Liver (tissue), 9 donors: ENCODE results near the gene NIPAL1. TPM values are rescaled to one million over a fixed set of nuclear protein-coding genes. Genes with fewer than 3 reads are reported as not detected.
A peak's percentile ranks its signal among the peaks of the same experiment; 100 is the strongest.
"Not testable (repeated sequence)": the region's sequence is repeated elsewhere in the genome, so short reads cannot be mapped to it uniquely, and the experiment has no call there.

ENCODE experiments used
- DNase-seq: peaks from one replicate; pipeline ENCODE4 v3.0.0-alpha.2; 2017; ENCODE audit warnings: low spot score
- H3K27ac ChIP-seq, 2 donors: one replicate each; pipeline ENCODE4 v1.7.0; 2013; ENCODE audit warnings: inconsistent platforms in 2 of 2, low read length in 2 of 2, control low read depth in 1 of 2, low read depth in 1 of 2, mild to moderate bottlenecking in 1 of 2
- H3K27me3 ChIP-seq, 4 donors: one replicate each; pipeline versions ENCODE4 v1.6.1 to v1.7.0; 2013; ENCODE audit warnings: low read length in 3 of 4, inconsistent platforms in 1 of 4, mild to moderate bottlenecking in 1 of 4, moderate library complexity in 1 of 4; ENCODE audit not compliant: control insufficient read depth in 4 of 4, insufficient read depth in 4 of 4
- H3K36me3 ChIP-seq, 4 donors: one replicate each; pipeline versions ENCODE4 v1.6.1 to v1.7.0; 2013; ENCODE audit warnings: low read length in 3 of 4, mild to moderate bottlenecking in 3 of 4, low read depth in 1 of 4, moderate library complexity in 1 of 4; ENCODE audit not compliant: control insufficient read depth in 4 of 4, insufficient read depth in 3 of 4
- H3K4me1 ChIP-seq, 4 donors: one replicate each; pipeline versions ENCODE4 v1.6.1 to v1.7.0; 2013; ENCODE audit warnings: low read length in 3 of 4, mild to moderate bottlenecking in 3 of 4, moderate library complexity in 1 of 4; ENCODE audit not compliant: control insufficient read depth in 4 of 4, insufficient read depth in 4 of 4
- H3K4me3 ChIP-seq, 3 donors: one replicate each; pipeline versions ENCODE4 v1.6.1 to v1.7.0; 2013; ENCODE audit warnings: low read length in 3 of 3, control low read depth in 1 of 3, low read depth in 1 of 3, mild to moderate bottlenecking in 1 of 3
- H3K9ac ChIP-seq, 2 donors: one replicate each; pipeline ENCODE4 v1.7.0; 2013; ENCODE audit warnings: low read length in 2 of 2, mild to moderate bottlenecking in 2 of 2, moderate library complexity in 2 of 2, control low read depth in 1 of 2, low read depth in 1 of 2
- H3K9me3 ChIP-seq, 4 donors: one replicate each; pipeline versions ENCODE4 v1.6.1 to v1.7.0; 2013; ENCODE audit warnings: low read length in 3 of 4; ENCODE audit not compliant: control insufficient read depth in 4 of 4
- FOXA1 ChIP-seq: IDR thresholded peaks from 2 replicates; pipeline ENCODE4 v1.6.1; 2016; ENCODE audit warnings: antibody characterized with exemption
- FOXA2 ChIP-seq: IDR thresholded peaks from 2 replicates; pipeline ENCODE4 v1.6.1; 2016; ENCODE audit warnings: antibody characterized with exemption
- GABPA ChIP-seq, 2 donors: IDR thresholded peaks in 1 of 2; conservative IDR thresholded peaks in 1 of 2; 2 replicates each; pipeline ENCODE4 v1.6.1; 2016; ENCODE audit warnings: antibody characterized with exemption in 2 of 2, mild to moderate bottlenecking in 1 of 2, moderate library complexity in 1 of 2
- HNF4A ChIP-seq, 2 donors: conservative IDR thresholded peaks; 2 replicates each; pipeline ENCODE4 v1.6.1; 2016; ENCODE audit warnings: antibody characterized with exemption in 2 of 2, mild to moderate bottlenecking in 2 of 2
- HNF4G ChIP-seq: IDR thresholded peaks from 2 replicates; pipeline ENCODE4 v1.6.1; 2016; ENCODE audit warnings: antibody characterized with exemption
- JUND ChIP-seq, 2 donors: IDR thresholded peaks; 2 replicates each; pipeline ENCODE4 v1.6.1; 2016; ENCODE audit warnings: antibody characterized with exemption in 2 of 2
- NR2F2 ChIP-seq: IDR thresholded peaks from 2 replicates; pipeline ENCODE4 v1.6.1; 2016; ENCODE audit warnings: antibody characterized with exemption
- RAD21 ChIP-seq, 2 donors: IDR thresholded peaks; 2 replicates each; pipeline ENCODE4 v1.6.1; 2016; ENCODE audit warnings: antibody characterized with exemption in 2 of 2, mild to moderate bottlenecking in 2 of 2
- RXRA ChIP-seq, 2 donors: IDR thresholded peaks; 2 replicates each; pipeline ENCODE4 v1.6.1; 2017 to 2018; ENCODE audit warnings: antibody characterized with exemption in 2 of 2, mild to moderate bottlenecking in 1 of 2
- SP1 ChIP-seq: IDR thresholded peaks from 2 replicates; pipeline ENCODE4 v1.6.1; 2018; ENCODE audit warnings: antibody characterized with exemption, mild to moderate bottlenecking
- TAF1 ChIP-seq: conservative IDR thresholded peaks from 2 replicates; pipeline ENCODE4 v1.6.1; 2016; ENCODE audit warnings: antibody characterized with exemption, mild to moderate bottlenecking
- YY1 ChIP-seq: IDR thresholded peaks from 2 replicates; pipeline ENCODE4 v1.6.1; 2016; ENCODE audit warnings: antibody characterized with exemption, mild to moderate bottlenecking
- WGBS: extraction: QIAGEN DNeasy Blood & Tissue Kit; methylation state at CpG from one replicate; pipeline ENCODE4 v1.1.7; 2013; 5-methylcytosine and 5-hydroxymethylcytosine counted together
- polyA plus RNA-seq, 2 donors: library from polyadenylated mRNA; stranded (reverse) in 1 of 2; unstranded in 1 of 2; fragments of 200-250 nt in 1 of 2; fragments of >200 nt in 1 of 2; fragmentation: Nextera tagmentation in 1 of 2; extraction: Ambion mirVana in 1 of 2; gene quantifications; one replicate each; pipeline versions ENCODE4 v1.2.1 to v1.2.3, GENCODE V29; 2013 to 2015
- total RNA-seq, 2 donors: library from RNA; depleted of rRNA; stranded (reverse); fragments of >200 nt; gene quantifications; one replicate each; pipeline ENCODE4 v1.2.3, GENCODE V29; 2014
- TF ChIP-seq, protein P1 (sequence below): fragments of 150-350 bp; IDR thresholded peaks from 2 replicates; pipeline ENCODE4 v1.5.1; 2017; ENCODE audit warnings: improper control_type of control experiment, low read depth, low read length; ENCODE audit not compliant: missing input control
- TF ChIP-seq, protein P2 (sequence below): IDR thresholded peaks from 2 replicates; pipeline ENCODE4 v1.6.1; 2016; ENCODE audit warnings: antibody characterized with exemption
- TF ChIP-seq, protein P3 (sequence below): IDR thresholded peaks from 2 replicates; pipeline ENCODE4 v1.6.1; 2016; ENCODE audit warnings: antibody characterized with exemption
- TF ChIP-seq, protein P4 (sequence below): IDR thresholded peaks from 2 replicates; pipeline ENCODE4 v1.6.1; 2016; ENCODE audit warnings: antibody characterized with exemption
- TF ChIP-seq, protein P5 (sequence below): IDR thresholded peaks from 2 replicates; pipeline ENCODE4 v1.6.1; 2016; ENCODE audit warnings: antibody characterized with exemption, mild to moderate bottlenecking
- donor health status: healthy.
- donor health status: healthy.
- donor health status: healthy.
- donor health status: healthy.
- donor health status: healthy.

Gene NIPAL1
- total and polyA plus RNA-seq, 4 donors, result 2.5 to 10.7 (median 6.1) TPM

DNA sequence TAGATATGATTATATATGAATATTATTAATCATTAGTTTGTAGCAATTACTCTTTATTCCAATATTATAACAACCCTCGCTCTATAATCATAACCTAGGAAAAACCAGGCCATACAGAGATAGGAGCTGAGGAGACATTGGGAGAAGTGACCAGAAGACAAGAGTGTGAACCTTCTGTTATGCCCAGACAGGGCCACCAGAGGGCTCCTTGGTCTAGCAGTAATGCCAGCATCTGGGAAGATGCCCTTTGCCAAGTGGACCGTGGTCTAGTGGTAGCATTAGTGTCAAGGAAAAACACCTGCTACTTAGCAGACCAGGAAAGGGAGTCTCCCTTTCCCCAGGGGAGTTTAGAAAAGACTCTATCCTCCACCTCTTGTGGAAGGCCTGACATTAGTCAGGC, 13.0 kb upstream of the NIPAL1 start:
- H3K27me3 ChIP-seq, H3K27ac ChIP-seq, H3K36me3 ChIP-seq, DNase-seq, H3K9me3 ChIP-seq, H3K4me3 ChIP-seq, H3K9ac ChIP-seq: not testable (repeated sequence)
- peak; percentile 33 to 54 for TF ChIP-seq HNF4A (conservative IDR thresholded peaks at IDR 0.05)
- peak; percentile 80 to 84 for TF ChIP-seq RAD21 (IDR thresholded peaks at IDR 0.05)
- TF ChIP-seq, protein P1, sequence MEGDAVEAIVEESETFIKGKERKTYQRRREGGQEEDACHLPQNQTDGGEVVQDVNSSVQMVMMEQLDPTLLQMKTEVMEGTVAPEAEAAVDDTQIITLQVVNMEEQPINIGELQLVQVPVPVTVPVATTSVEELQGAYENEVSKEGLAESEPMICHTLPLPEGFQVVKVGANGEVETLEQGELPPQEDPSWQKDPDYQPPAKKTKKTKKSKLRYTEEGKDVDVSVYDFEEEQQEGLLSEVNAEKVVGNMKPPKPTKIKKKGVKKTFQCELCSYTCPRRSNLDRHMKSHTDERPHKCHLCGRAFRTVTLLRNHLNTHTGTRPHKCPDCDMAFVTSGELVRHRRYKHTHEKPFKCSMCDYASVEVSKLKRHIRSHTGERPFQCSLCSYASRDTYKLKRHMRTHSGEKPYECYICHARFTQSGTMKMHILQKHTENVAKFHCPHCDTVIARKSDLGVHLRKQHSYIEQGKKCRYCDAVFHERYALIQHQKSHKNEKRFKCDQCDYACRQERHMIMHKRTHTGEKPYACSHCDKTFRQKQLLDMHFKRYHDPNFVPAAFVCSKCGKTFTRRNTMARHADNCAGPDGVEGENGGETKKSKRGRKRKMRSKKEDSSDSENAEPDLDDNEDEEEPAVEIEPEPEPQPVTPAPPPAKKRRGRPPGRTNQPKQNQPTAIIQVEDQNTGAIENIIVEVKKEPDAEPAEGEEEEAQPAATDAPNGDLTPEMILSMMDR, result peak; percentile 53
- WGBS, result 64% methylated on average over 2 of the region's 2 CpGs
- peaks cover 0 to 12% (median 11%) of the 10 kb centered on the region in 4 donors for H3K4me1 ChIP-seq

DNA sequence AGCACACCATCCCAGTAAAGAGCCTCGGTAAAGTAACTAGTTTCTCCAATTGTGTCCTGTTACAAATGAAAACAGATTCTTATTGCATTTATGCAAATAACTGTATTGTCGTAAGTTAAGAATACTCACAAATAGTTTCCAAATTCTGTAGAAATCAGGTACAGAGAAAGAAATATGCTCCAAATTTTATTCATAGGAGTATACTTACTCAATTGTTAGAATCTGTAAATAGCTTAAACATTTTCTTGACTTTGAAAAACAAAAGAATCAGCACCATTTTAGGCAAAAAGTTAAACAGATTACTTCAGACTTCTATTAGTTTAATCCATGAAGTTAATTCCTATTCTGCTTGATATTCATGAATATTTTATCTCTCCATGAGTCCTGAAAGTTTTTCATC, 10.8 kb upstream of the NIPAL1 start:
- H3K36me3 ChIP-seq, result peaks cover 0 to 4% (median 1%) of the 10 kb centered on the region in 4 donors
- no peak overlapping the region for H3K27ac ChIP-seq
- no peaks in the 10 kb centered on the region for H3K27me3 ChIP-seq
- no peak overlapping the region for H3K9ac ChIP-seq
- WGBS, result 95% methylated on average over 2 of the region's 2 CpGs
- H3K9me3 ChIP-seq, result no peaks in the 10 kb centered on the region
- peaks cover 0 to 12% (median 11%) of the 10 kb centered on the region in 4 donors for H3K4me1 ChIP-seq
- TF ChIP-seq, protein P2, sequence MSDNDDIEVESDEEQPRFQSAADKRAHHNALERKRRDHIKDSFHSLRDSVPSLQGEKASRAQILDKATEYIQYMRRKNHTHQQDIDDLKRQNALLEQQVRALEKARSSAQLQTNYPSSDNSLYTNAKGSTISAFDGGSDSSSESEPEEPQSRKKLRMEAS, result no peak
- no peak for TF ChIP-seq JUND (IDR thresholded peaks at IDR 0.05)
- TF ChIP-seq TAF1, result no peak
- TF ChIP-seq HNF4A (conservative IDR thresholded peaks at IDR 0.05), result no peak
- TF ChIP-seq HNF4G, result no peak
- TF ChIP-seq, protein P3, sequence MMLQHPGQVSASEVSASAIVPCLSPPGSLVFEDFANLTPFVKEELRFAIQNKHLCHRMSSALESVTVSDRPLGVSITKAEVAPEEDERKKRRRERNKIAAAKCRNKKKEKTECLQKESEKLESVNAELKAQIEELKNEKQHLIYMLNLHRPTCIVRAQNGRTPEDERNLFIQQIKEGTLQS, result no peak
- TF ChIP-seq YY1, result no peak
- TF ChIP-seq SP1, result no peak
- no peak for TF ChIP-seq FOXA2
- no peak for TF ChIP-seq GABPA (IDR thresholded peaks at IDR 0.05 in 1 of 2, conservative IDR thresholded peaks at IDR 0.05 in 1 of 2)
- no peak for TF ChIP-seq RXRA (IDR thresholded peaks at IDR 0.05)
- no peak for TF ChIP-seq FOXA1
- TF ChIP-seq, protein P4, sequence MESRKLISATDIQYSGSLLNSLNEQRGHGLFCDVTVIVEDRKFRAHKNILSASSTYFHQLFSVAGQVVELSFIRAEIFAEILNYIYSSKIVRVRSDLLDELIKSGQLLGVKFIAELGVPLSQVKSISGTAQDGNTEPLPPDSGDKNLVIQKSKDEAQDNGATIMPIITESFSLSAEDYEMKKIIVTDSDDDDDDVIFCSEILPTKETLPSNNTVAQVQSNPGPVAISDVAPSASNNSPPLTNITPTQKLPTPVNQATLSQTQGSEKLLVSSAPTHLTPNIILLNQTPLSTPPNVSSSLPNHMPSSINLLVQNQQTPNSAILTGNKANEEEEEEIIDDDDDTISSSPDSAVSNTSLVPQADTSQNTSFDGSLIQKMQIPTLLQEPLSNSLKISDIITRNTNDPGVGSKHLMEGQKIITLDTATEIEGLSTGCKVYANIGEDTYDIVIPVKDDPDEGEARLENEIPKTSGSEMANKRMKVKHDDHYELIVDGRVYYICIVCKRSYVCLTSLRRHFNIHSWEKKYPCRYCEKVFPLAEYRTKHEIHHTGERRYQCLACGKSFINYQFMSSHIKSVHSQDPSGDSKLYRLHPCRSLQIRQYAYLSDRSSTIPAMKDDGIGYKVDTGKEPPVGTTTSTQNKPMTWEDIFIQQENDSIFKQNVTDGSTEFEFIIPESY, result no peak
- TF ChIP-seq, protein P5, sequence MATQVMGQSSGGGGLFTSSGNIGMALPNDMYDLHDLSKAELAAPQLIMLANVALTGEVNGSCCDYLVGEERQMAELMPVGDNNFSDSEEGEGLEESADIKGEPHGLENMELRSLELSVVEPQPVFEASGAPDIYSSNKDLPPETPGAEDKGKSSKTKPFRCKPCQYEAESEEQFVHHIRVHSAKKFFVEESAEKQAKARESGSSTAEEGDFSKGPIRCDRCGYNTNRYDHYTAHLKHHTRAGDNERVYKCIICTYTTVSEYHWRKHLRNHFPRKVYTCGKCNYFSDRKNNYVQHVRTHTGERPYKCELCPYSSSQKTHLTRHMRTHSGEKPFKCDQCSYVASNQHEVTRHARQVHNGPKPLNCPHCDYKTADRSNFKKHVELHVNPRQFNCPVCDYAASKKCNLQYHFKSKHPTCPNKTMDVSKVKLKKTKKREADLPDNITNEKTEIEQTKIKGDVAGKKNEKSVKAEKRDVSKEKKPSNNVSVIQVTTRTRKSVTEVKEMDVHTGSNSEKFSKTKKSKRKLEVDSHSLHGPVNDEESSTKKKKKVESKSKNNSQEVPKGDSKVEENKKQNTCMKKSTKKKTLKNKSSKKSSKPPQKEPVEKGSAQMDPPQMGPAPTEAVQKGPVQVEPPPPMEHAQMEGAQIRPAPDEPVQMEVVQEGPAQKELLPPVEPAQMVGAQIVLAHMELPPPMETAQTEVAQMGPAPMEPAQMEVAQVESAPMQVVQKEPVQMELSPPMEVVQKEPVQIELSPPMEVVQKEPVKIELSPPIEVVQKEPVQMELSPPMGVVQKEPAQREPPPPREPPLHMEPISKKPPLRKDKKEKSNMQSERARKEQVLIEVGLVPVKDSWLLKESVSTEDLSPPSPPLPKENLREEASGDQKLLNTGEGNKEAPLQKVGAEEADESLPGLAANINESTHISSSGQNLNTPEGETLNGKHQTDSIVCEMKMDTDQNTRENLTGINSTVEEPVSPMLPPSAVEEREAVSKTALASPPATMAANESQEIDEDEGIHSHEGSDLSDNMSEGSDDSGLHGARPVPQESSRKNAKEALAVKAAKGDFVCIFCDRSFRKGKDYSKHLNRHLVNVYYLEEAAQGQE, result no peak
- no peak for TF ChIP-seq NR2F2
- TF ChIP-seq RAD21 (IDR thresholded peaks at IDR 0.05), result no peak
- TF ChIP-seq, protein P1, result no peak
- H3K4me3 ChIP-seq, result no peak overlapping the region
- no peak for DNase-seq
